Activated CD4-positive, alpha-beta T cell treated with anti-CD3 and anti-CD28 coated beads for 36 hours (primary cell): ENCODE results near the gene RFC3. TPM values are rescaled to one million over a fixed set of nuclear protein-coding genes. Genes with fewer than 3 reads are reported as not detected.

Source experiments
- ATAC-seq: fragments of 200-7000 bp; cut with Tn5 transposase; one replicate; pipeline ENCODE4 v1.10.0; 2021; ENCODE audit warnings: mild to moderate bottlenecking, moderate library complexity
- CTCF ChIA-PET: fragments of 350-600 bp; sonication (Branson Sonifier 250); formaldehyde crosslinking; loops from one replicate; lab custom pipeline; 2021; ENCODE audit warnings: antibody characterized with exemption; lab: Charles Lee
- POLR2A ChIA-PET: fragments of 350-600 bp; sonication (Branson Sonifier 250); formaldehyde crosslinking; loops from one replicate; lab custom pipeline; 2021; ENCODE audit warnings: antibody characterized with exemption, inconsistent platforms; lab: Charles Lee
- DNase-seq: peaks from one replicate; pipeline ENCODE4 v3.0.0-alpha.2; 2020
- H3K27ac Mint-ChIP-seq: one replicate; pipeline ENCODE4 v1.8.0; 2021; ENCODE audit warnings: mixed read lengths
- H3K27me3 Mint-ChIP-seq: one replicate; pipeline ENCODE4 v1.8.0; 2021; ENCODE audit warnings: mixed read lengths
- H3K36me3 Mint-ChIP-seq: one replicate; pipeline ENCODE4 v1.8.0; 2021; ENCODE audit warnings: low read depth, mixed read lengths
- H3K4me1 Mint-ChIP-seq: one replicate; pipeline ENCODE4 v1.8.0; 2021; ENCODE audit warnings: mixed read lengths
- H3K4me3 Mint-ChIP-seq: one replicate; pipeline ENCODE4 v1.8.0; 2021; ENCODE audit warnings: mild to moderate bottlenecking, moderate library complexity, mixed read lengths
- H3K9me3 Mint-ChIP-seq: one replicate; pipeline ENCODE4 v1.8.0; 2021; ENCODE audit warnings: low read depth, mixed read lengths
- intact Hi-C, 2 experiments: fragments of 100-400 bp; cut with DNase I in 1 of 2; cut with micrococcal nuclease in 1 of 2; formaldehyde crosslinking; loops; one replicate each; pipeline versions ENCODE4 v1.14.2 to v1.15.1; 2022 to 2024; cut with DNase I, micrococcal nuclease
- total RNA-seq, 2 experiments: library from RNA; stranded (reverse); gene quantifications; one replicate each; pipeline ENCODE4 v1.2.3, GENCODE V29; 2021

Gene RFC3
- total RNA-seq, 2 experiments from 2014 or later, result 64.6 to 66.4 TPM

DNA sequence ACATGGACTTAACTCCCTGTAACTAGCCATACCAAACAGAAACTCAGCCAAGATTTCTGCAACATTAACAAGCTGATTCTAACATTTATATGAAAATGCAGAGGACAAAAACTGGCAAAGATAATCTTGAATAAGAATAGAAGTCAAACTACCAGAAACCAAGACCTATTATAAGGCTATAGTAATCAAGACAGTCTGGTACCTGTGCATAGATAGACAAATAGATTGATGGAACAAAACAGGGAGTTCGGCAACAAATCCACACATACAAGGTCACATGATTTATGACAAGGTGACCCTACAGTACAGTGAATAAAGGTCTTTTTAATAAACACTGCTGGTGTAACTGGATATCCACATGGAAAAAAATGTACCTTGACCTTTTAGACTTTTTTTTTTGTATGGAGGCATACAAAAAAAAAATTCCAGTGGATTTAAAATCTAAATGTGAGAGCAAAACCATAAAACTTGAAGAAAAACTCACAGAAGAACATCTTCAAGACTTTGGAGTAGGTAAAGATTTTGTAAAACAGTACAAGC is 2.9 kb upstream of the RFC3 start:
- ChIA-PET CTCF (no interaction called here), POLR2A (no interaction called here)
- Mint-ChIP-seq H3K36me3 (peaks cover 13% of the 10 kb centered on the region), H3K4me1 (peaks cover 11% of the 10 kb centered on the region), H3K4me3 (no peak overlapping the region), H3K27ac (no peak overlapping the region), H3K9me3 (no peaks in the 10 kb centered on the region), H3K27me3 (peaks cover 2% of the 10 kb centered on the region)
- DNase-seq (no peak), ATAC-seq (no peak)
- intact Hi-C loops, result loop anchor here (5.0 to 10.0 kb wide), 4 partner anchors 203 to 1228 kb away; partner anchors contain the start of gene PDS5B (in 1 of the 2)

DNA sequence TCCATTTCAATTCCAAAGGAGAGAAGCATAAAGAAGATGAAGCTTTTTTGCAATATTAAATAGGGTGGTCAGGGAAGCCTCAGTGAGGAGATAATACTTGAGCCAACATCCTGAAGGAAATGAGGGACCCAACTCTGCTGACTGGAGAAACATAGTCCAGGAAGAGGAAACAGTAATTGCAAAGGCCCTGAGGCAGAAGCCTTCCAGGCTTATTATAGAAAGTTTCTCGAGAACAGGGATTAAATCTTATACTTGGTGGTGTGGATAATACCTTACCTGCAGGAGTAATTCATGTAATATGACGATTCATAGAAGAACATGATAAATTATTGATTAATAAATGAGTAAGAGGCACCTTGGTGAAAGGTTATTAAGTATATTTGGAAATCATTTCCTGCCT is 1.0 kb upstream of the RFC3 start:
- Mint-ChIP-seq H3K4me3 (no peak overlapping the region), H3K27me3 (peaks cover 2% of the 10 kb centered on the region), H3K9me3 (no peaks in the 10 kb centered on the region), H3K27ac (no peak overlapping the region), H3K4me1 (peaks cover 20% of the 10 kb centered on the region), H3K36me3 (peaks cover 27% of the 10 kb centered on the region)
- ChIA-PET CTCF (interaction anchor here (1.1 kb wide), 1 partner anchor 11 kb away, joined by 4 read pairs; no protein-coding TSS in a partner anchor), POLR2A (no interaction called here)
- DNase-seq (no peak), ATAC-seq (no peak)
- intact Hi-C loops, result loop anchor here (5.0 to 10.0 kb wide), 4 partner anchors 205 to 1230 kb away; partner anchors contain the start of gene PDS5B (in 1 of the 2)

DNA sequence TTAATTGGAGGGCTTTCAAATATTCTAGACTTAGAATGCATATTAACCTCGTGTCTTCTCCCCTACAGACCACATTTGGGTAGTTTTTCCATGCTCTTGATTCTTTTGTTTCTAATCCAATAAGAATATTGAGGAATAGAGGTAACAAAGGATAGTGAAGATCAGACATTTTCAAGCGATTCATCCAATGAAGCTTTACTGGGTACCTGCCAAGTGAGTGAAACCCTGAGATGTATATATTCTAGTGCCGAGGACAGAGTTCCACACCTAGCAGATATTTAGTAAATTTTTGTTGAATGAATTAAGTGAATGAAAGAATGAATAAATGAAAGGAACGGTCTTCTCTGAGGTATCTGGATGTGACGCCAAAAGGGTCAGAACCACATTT is 442 bp upstream of the RFC3 start:
- ATAC-seq, result peak; percentile 4
- POLR2A ChIA-PET, result interaction anchor here (0.6 to 1.4 kb wide), 3 partner anchors 17 to 275 kb away, joined by 5 to 8 read pairs (median 7); no protein-coding TSS in a partner anchor

DNA sequence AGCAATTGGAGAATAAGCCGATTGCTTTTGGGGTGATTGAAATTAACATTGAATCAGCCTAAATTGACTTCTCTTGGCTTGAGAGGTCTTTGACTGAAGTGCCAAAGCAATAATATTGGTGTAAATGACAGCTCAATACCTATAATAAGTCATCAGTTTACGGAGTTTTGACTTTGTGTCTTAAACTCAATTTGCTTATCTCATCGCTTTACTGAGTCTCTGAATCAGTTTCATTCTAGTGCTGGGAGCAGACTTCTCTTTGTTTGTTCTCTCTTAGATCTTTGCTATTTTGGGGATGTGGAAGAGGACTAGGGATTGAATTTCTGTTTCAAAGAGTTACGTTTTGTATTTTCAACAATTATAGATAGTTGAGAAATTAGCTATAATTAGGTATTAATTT is 7.1 kb downstream of the RFC3 start:
- H3K27ac Mint-ChIP-seq, result no peak overlapping the region
- H3K27me3 Mint-ChIP-seq, result no peaks in the 10 kb centered on the region
- peaks cover 66% of the 10 kb centered on the region for H3K36me3 Mint-ChIP-seq
- no peak for DNase-seq
- H3K9me3 Mint-ChIP-seq, result no peaks in the 10 kb centered on the region
- H3K4me3 Mint-ChIP-seq, result no peak overlapping the region
- ChIA-PET POLR2A (interaction anchor here (0.7 kb wide), 1 partner anchor 25 kb away, joined by 3 read pairs; no protein-coding TSS in a partner anchor), CTCF (interaction anchor here (0.5 kb wide), 1 partner anchor 18 kb away, joined by 3 read pairs; no protein-coding TSS in a partner anchor)
- intact Hi-C loops, result no loop called here
- ATAC-seq, result no peak
- H3K4me1 Mint-ChIP-seq, result peaks cover 30% of the 10 kb centered on the region

More for the DNA sequence above, 442 bp upstream of the RFC3 start:
- H3K27me3 Mint-ChIP-seq, result peaks cover under 1% of the 10 kb centered on the region
- peaks cover 29% of the 10 kb centered on the region for H3K36me3 Mint-ChIP-seq
- intact Hi-C loops, result loop anchor here (5.0 to 10.0 kb wide), 4 partner anchors 205 to 1230 kb away; partner anchors contain the start of gene PDS5B (in 1 of the 2)
- no peak for DNase-seq
- peaks cover 25% of the 10 kb centered on the region for H3K4me1 Mint-ChIP-seq
- H3K9me3 Mint-ChIP-seq, result no peaks in the 10 kb centered on the region
- CTCF ChIA-PET, result interaction anchor here (1.1 to 1.2 kb wide), 2 partner anchors 11 to 13 kb away, joined by 3 to 4 read pairs; no protein-coding TSS in a partner anchor
- peak overlapping the region; percentile 96 for H3K4me3 Mint-ChIP-seq
- peak overlapping the region; percentile 97 for H3K27ac Mint-ChIP-seq

DNA sequence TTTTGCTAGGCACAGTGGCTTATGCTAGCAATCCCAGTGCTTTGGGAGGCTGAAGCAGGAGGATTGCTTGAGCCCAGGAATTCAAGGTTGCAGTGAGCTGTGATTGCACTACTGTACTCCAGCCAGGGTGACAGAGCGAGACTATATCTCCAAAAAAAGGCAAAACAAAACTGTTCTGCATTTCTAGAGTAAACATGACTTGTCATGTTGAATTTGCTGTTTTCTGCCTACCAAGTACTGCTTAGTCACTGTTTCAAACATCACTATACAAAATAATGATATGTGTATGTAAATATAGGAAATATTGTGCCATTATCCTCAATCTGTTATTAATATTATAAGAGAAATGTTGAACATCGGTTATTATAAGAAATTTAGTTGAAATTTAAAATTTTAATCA is 9.2 kb downstream of the RFC3 start:
- Mint-ChIP-seq H3K27me3 (no peaks in the 10 kb centered on the region), H3K4me3 (no peak overlapping the region), H3K27ac (no peak overlapping the region), H3K9me3 (no peaks in the 10 kb centered on the region), H3K4me1 (peaks cover 19% of the 10 kb centered on the region), H3K36me3 (peaks cover 63% of the 10 kb centered on the region)
- intact Hi-C loops, result no loop called here
- no peak for DNase-seq
- no peak for ATAC-seq
- POLR2A ChIA-PET, result no interaction called here
- CTCF ChIA-PET, result interaction anchor here (0.7 kb wide), 1 partner anchor 9 kb away, joined by 3 read pairs; no protein-coding TSS in a partner anchor

DNA sequence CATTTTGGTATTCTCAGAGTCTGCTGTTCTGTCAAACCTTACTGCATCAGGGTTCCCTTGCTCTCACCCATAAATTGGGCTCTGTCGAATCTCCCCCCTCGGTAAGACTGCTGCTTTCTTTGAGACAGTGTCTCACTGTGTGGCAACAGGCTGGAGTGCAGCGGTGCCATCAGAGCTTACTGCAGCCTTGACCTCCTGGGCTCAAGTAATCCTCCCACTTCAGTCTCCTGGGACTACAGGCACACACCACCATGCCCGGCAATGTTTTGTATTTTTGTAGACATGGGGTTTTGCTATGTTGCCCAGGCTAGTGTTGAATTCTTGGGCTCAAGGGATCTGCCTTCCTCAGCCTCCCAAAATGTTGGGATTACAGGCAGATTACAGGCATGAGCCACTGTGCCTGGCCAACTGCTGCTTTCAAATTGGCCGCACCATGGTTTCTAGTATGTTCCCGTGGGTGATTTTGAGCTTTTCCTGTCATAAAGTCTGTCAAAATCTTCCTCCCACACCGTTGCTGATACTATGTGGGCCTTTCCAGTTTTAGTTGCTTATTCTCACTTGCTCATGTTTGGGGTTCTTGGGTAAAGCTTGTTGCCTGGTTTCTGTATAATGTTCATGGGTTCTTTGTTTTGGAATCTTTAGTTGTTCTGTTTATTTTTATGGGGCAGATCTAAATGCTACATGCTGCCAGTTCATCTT is 10.6 kb downstream of the RFC3 start:
- H3K27ac Mint-ChIP-seq, result no peak overlapping the region
- intact Hi-C loops, result no loop called here
- peaks cover 61% of the 10 kb centered on the region for H3K36me3 Mint-ChIP-seq
- no peak overlapping the region for H3K4me3 Mint-ChIP-seq
- H3K27me3 Mint-ChIP-seq, result no peaks in the 10 kb centered on the region
- ChIA-PET POLR2A (no interaction called here), CTCF (interaction anchor here (0.6 to 0.7 kb wide), 2 partner anchors 11 to 24 kb away, joined by 3 to 4 read pairs; partner anchors contain the start of gene RFC3)
- H3K9me3 Mint-ChIP-seq, result no peaks in the 10 kb centered on the region
- no peak for DNase-seq
- ATAC-seq, result no peak
- H3K4me1 Mint-ChIP-seq, result peaks cover 8% of the 10 kb centered on the region

DNA sequence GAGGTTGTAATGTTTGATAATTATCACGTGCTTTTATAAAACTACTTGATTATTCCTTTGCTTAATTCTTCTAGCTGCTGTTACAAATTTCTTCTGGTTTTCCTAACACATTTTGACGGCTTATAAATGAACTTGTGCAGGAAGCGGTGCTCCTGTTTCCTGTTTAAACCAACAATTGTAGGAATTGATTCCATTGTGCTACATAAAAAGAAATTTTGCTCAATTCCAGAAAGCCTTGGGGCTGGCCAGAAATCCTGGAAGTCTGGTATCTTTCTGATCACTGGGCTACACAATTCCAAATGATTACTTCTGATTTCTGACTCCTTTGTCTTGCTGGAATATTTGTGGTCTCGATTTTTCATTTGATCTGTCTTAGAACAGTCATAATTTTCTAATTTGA is 14.9 kb downstream of the RFC3 start:
- no peak for DNase-seq
- POLR2A ChIA-PET, result interaction anchor here (0.7 kb wide), 1 partner anchor 43 kb away, joined by 4 read pairs; no protein-coding TSS in a partner anchor
- no peaks in the 10 kb centered on the region for H3K9me3 Mint-ChIP-seq
- no peak overlapping the region for H3K27ac Mint-ChIP-seq
- ATAC-seq, result no peak
- no peaks in the 10 kb centered on the region for H3K27me3 Mint-ChIP-seq
- peaks cover 67% of the 10 kb centered on the region for H3K36me3 Mint-ChIP-seq
- H3K4me1 Mint-ChIP-seq, result peaks cover 7% of the 10 kb centered on the region
- CTCF ChIA-PET, result no interaction called here
- no peak overlapping the region for H3K4me3 Mint-ChIP-seq
- intact Hi-C loops, result no loop called here

DNA sequence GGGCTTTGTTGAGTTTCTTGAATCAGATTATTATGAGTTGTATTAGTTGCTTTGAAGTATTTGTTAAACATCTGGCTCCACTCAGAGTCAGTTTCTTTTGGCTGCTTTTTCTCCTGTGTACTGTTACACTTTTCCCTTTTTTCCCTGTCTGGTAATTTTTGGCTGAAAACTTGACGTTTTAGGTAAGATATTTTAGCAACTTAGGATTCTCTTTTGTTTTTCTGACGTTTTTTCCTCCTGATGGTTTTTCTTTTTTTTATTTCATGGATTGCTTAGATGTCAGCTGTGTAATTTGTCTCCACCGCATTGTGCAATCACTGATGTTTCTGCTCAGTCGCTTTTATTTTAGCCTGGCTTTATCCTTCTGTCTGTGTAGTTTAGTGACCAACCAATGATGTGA is 20.7 kb downstream of the RFC3 start:
- ChIA-PET POLR2A (interaction anchor here (0.7 kb wide), 1 partner anchor 20 kb away, joined by 3 read pairs; no protein-coding TSS in a partner anchor), CTCF (no interaction called here)
- no peaks in the 10 kb centered on the region for H3K27me3 Mint-ChIP-seq
- no peak for ATAC-seq
- H3K4me3 Mint-ChIP-seq, result no peak overlapping the region
- no peaks in the 10 kb centered on the region for H3K4me1 Mint-ChIP-seq
- no peak overlapping the region for H3K27ac Mint-ChIP-seq
- intact Hi-C loops, result no loop called here
- DNase-seq, result no peak
- H3K36me3 Mint-ChIP-seq, result peaks cover 76% of the 10 kb centered on the region
- no peaks in the 10 kb centered on the region for H3K9me3 Mint-ChIP-seq

DNA sequence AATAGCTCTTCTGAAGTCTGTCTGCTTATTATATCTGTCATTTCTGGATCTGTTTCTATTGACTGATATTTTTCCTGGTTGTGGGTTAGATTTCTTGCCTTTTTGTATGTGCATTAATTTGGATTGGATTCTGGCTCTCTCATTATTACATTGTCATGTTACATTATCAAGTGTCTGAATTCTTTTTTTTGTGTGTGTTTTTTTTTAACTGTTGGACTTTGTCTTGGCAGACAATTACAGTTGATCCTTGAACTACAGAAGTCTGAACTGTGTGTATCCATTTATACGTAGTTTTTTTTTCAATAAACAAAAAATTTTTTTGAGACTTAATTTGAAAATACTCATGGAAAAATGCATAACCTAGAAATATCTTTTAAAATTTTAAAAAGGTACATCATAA is 22.5 kb downstream of the RFC3 start:
- DNase-seq, result no peak
- CTCF ChIA-PET, result no interaction called here
- POLR2A ChIA-PET, result no interaction called here
- H3K4me1 Mint-ChIP-seq, result no peaks in the 10 kb centered on the region
- intact Hi-C loops, result no loop called here
- no peak overlapping the region for H3K4me3 Mint-ChIP-seq
- H3K27ac Mint-ChIP-seq, result no peak overlapping the region
- H3K9me3 Mint-ChIP-seq, result no peaks in the 10 kb centered on the region
- ATAC-seq, result no peak
- peaks cover 73% of the 10 kb centered on the region for H3K36me3 Mint-ChIP-seq
- no peaks in the 10 kb centered on the region for H3K27me3 Mint-ChIP-seq

DNA sequence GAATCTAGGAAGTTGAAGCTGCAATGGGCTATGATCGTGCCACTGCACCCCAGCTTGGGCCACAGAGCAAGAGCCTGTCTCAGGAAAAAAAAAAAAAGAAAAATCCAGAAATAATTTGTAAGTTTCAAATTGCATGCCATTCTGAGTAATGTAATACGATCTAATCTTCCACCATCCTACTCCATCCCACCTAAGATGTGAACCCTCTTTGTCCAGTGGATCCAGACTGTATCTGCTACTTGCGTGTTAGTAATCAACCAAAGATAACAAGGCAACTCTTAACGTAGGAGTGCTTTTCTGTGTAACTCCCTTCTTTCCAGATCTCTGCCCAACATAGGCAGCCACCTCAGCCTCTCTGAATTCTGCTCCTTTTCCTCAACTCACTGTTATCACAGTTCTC is 24.3 kb downstream of the RFC3 start:
- H3K4me3 Mint-ChIP-seq, result no peak overlapping the region
- no peaks in the 10 kb centered on the region for H3K27me3 Mint-ChIP-seq
- no peak overlapping the region for H3K27ac Mint-ChIP-seq
- no peak for ATAC-seq
- ChIA-PET CTCF (no interaction called here), POLR2A (interaction anchor here (0.6 kb wide), 1 partner anchor 16 kb away, joined by 3 read pairs; no protein-coding TSS in a partner anchor)
- DNase-seq, result no peak
- peaks cover 75% of the 10 kb centered on the region for H3K36me3 Mint-ChIP-seq
- intact Hi-C loops, result no loop called here
- H3K9me3 Mint-ChIP-seq, result no peaks in the 10 kb centered on the region
- H3K4me1 Mint-ChIP-seq, result no peaks in the 10 kb centered on the region

DNA sequence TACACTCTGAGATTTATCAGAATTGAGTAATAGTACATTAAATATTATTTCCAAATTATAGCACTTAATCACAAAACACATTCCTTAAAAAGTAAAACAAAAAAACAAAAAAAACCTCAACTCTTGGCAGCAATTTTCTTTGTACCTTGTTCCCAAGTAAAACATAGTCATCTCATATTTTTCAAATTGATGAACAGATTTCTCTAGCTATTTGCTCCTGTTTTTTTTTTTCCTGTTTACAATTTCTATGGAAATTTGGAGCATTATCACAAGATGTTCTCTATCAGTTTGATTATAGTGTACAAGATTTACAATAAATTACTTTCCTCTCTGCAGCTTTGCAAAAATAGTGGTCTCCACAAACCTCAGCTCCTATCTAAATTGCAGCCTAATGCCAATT is 25.0 kb downstream of the RFC3 start:
- H3K27me3 Mint-ChIP-seq, result no peaks in the 10 kb centered on the region
- no peak for ATAC-seq
- ChIA-PET CTCF (no interaction called here), POLR2A (interaction anchor here (0.6 kb wide), 1 partner anchor 25 kb away, joined by 8 read pairs; the partner anchor contains the start of gene RFC3)
- intact Hi-C loops, result no loop called here
- H3K4me3 Mint-ChIP-seq, result no peak overlapping the region
- no peaks in the 10 kb centered on the region for H3K4me1 Mint-ChIP-seq
- H3K36me3 Mint-ChIP-seq, result peaks cover 78% of the 10 kb centered on the region
- no peaks in the 10 kb centered on the region for H3K9me3 Mint-ChIP-seq
- no peak for DNase-seq
- no peak overlapping the region for H3K27ac Mint-ChIP-seq
